ENCODE data around the gene GPRC5C.

The GPRC5C gene

GRCh38 chr17:74392848-74393247 is 39.0 kb upstream of the GPRC5C start:
- no peak for TF ChIP-seq CSDC2 (CRISPR knock-in tag; IDR thresholded peaks at IDR 0.05)
- no peak for TF ChIP-seq ZNF8 (CRISPR knock-in tag; IDR thresholded peaks at IDR 0.05)
- ATAC-seq: no peak

- no peak for ATAC-seq
- TF ChIP-seq ZNF8 (CRISPR knock-in tag; IDR thresholded peaks at IDR 0.05) (no peak), TCF4 (CRISPR knock-in tag; IDR thresholded peaks at IDR 0.05; ENCODE audit: borderline replicate concordance) (no peak), GLIS3 (CRISPR knock-in tag; IDR thresholded peaks at IDR 0.05) (no peak), TSHZ2 (CRISPR knock-in tag; IDR thresholded peaks at IDR 0.05) (no peak), OSR1 (CRISPR knock-in tag; IDR thresholded peaks at IDR 0.05) (no peak), ZFP3 (CRISPR knock-in tag; IDR thresholded peaks at IDR 0.05) (no peak), ZFP30 (CRISPR knock-in tag; IDR thresholded peaks at IDR 0.05) (no peak), ZNF565 (CRISPR knock-in tag; conservative IDR thresholded peaks at IDR 0.05; ENCODE audit: low read depth) (no peak), ARNTL (CRISPR knock-in tag; IDR thresholded peaks at IDR 0.05; ENCODE audit: borderline replicate concordance, low read depth) (no peak), POU6F1 (CRISPR knock-in tag; IDR thresholded peaks at IDR 0.05; ENCODE audit: borderline replicate concordance, low read depth) (no peak), CSRNP3 (CRISPR knock-in tag; IDR thresholded peaks at IDR 0.05) (no peak), SNAI2 (CRISPR knock-in tag; IDR thresholded peaks at IDR 0.05) (no peak), ISL1 (CRISPR knock-in tag; IDR thresholded peaks at IDR 0.05) (no peak)
Observed at GRCh38 chr17:74393346-74393942, 38.4 kb upstream of the GPRC5C start.

- ATAC-seq: no peak
- TF ChIP-seq ZNF70 (CRISPR knock-in tag; IDR thresholded peaks at IDR 0.05) (no peak), ZNF8 (CRISPR knock-in tag; IDR thresholded peaks at IDR 0.05) (no peak), POU6F1 (CRISPR knock-in tag; IDR thresholded peaks at IDR 0.05; ENCODE audit: borderline replicate concordance, low read depth) (no peak), ZC3H10 (CRISPR knock-in tag; IDR thresholded peaks at IDR 0.05) (no peak), ESRRG (CRISPR knock-in tag; IDR thresholded peaks at IDR 0.05) (no peak), SNAI2 (CRISPR knock-in tag; IDR thresholded peaks at IDR 0.05) (no peak), CREB5 (CRISPR knock-in tag; IDR thresholded peaks at IDR 0.05; ENCODE audit: low read depth) (no peak)
Observed at GRCh38 chr17:74394275-74394950, 37.5 kb upstream of the GPRC5C start.

- no peak for ATAC-seq
- TF ChIP-seq CREB5 (CRISPR knock-in tag; IDR thresholded peaks at IDR 0.05; ENCODE audit: low read depth) (no peak), ZC3H10 (CRISPR knock-in tag; IDR thresholded peaks at IDR 0.05) (no peak), PPARA (CRISPR knock-in tag; IDR thresholded peaks at IDR 0.05; ENCODE audit: borderline replicate concordance) (no peak), ZNF565 (CRISPR knock-in tag; conservative IDR thresholded peaks at IDR 0.05; ENCODE audit: low read depth) (no peak), TSHZ2 (CRISPR knock-in tag; IDR thresholded peaks at IDR 0.05) (no peak), PATZ1 (CRISPR knock-in tag; IDR thresholded peaks at IDR 0.05; ENCODE audit: borderline replicate concordance) (no peak)
Observed at GRCh38 chr17:74394977-74395376, 36.9 kb upstream of the GPRC5C start.

Measured in SK-N-SH treated with all-trans-retinoic acid at 6 μM for 48 hours (cell line).